SK-N-SH treated with all-trans-retinoic acid at 6 μM for 48 hours (cell line): ENCODE measurements around the gene LRFN2.

Experiments used
- ATAC-seq: fragments of 200-7000 bp; cut with Tn5 transposase; 3 replicates; pipeline ENCODE4 v1.9.1; 2020; ENCODE audit warnings: mild to moderate bottlenecking, moderate library complexity
- ARNTL ChIP-seq: fragments of 450-650 bp; formaldehyde crosslinking; IDR thresholded peaks from 2 replicates; pipeline ENCODE4 v1.5.0; 2020; ENCODE audit warnings: low read depth, mild to moderate bottlenecking, moderate library complexity, borderline replicate concordance
- BACH2 ChIP-seq: fragments of 250-450 bp; sonication (Bioruptor Pico); IDR thresholded peaks from 2 replicates; pipeline ENCODE4 v1.9.0; 2021; ENCODE audit warnings: mild to moderate bottlenecking, borderline replicate concordance
- CREB5 ChIP-seq: fragments of 250-450 bp; sonication (Bioruptor Pico); IDR thresholded peaks from 2 replicates; pipeline ENCODE4 v1.5.1; 2020; ENCODE audit warnings: low read depth, mild to moderate bottlenecking, moderate library complexity
- CSDC2 ChIP-seq: fragments of 250-450 bp; sonication (Bioruptor Pico); IDR thresholded peaks from 2 replicates; pipeline ENCODE4 v1.5.0; 2020; ENCODE audit warnings: mild to moderate bottlenecking, moderate library complexity
- ESRRG ChIP-seq: fragments of 250-450 bp; sonication (Bioruptor Pico); IDR thresholded peaks from 2 replicates; pipeline ENCODE4 v1.6.1; 2021; ENCODE audit warnings: mild to moderate bottlenecking
- GLIS3 ChIP-seq: fragments of 250-450 bp; sonication (Bioruptor Pico); IDR thresholded peaks from 2 replicates; pipeline ENCODE4 v1.5.0; 2020; ENCODE audit warnings: mild to moderate bottlenecking, moderate library complexity
- ISL1 ChIP-seq: fragments of 250-450 bp; sonication (Bioruptor Pico); IDR thresholded peaks from 2 replicates; pipeline ENCODE4 v2.1.2; 2022; ENCODE audit warnings: mild to moderate bottlenecking, moderate library complexity
- OSR1 ChIP-seq: fragments of 250-450 bp; sonication (Bioruptor Pico); IDR thresholded peaks from 2 replicates; pipeline ENCODE4 v1.8.0; 2022; ENCODE audit warnings: moderate library complexity, mild to moderate bottlenecking, inconsistent platforms
- PPARA ChIP-seq: fragments of 250-450 bp; sonication (Bioruptor Pico); IDR thresholded peaks from 2 replicates; pipeline ENCODE4 v1.5.0; 2020; ENCODE audit warnings: mild to moderate bottlenecking, borderline replicate concordance
- RARB ChIP-seq: fragments of 250-450 bp; sonication (Bioruptor Pico); IDR thresholded peaks from 2 replicates; pipeline ENCODE4 v1.8.0; 2021; ENCODE audit warnings: mild to moderate bottlenecking, moderate library complexity
- SNAI2 ChIP-seq: fragments of 250-450 bp; sonication (Bioruptor Pico); IDR thresholded peaks from 2 replicates; pipeline ENCODE4 v1.5.0; 2020; ENCODE audit warnings: mild to moderate bottlenecking, moderate library complexity
- TCF4 ChIP-seq: fragments of 250-450 bp; sonication (Bioruptor Pico); IDR thresholded peaks from 2 replicates; pipeline ENCODE4 v1.8.0; 2021; ENCODE audit warnings: mild to moderate bottlenecking, moderate library complexity, borderline replicate concordance
- TOX ChIP-seq: fragments of 250-450 bp; sonication (Bioruptor Pico); IDR thresholded peaks from 2 replicates; pipeline ENCODE4 v1.8.0; 2021; ENCODE audit warnings: mild to moderate bottlenecking, moderate library complexity, borderline replicate concordance
- ZC3H10 ChIP-seq: fragments of 250-450 bp; sonication (Bioruptor Pico); IDR thresholded peaks from 2 replicates; pipeline ENCODE4 v1.5.1; 2021; ENCODE audit warnings: mild to moderate bottlenecking, moderate library complexity
- ZFP3 ChIP-seq: fragments of 250-450 bp; sonication (Bioruptor Pico); IDR thresholded peaks from 2 replicates; pipeline ENCODE4 v1.5.0; 2020; ENCODE audit warnings: mild to moderate bottlenecking, moderate library complexity
- ZFP30 ChIP-seq: fragments of 450-650 bp; formaldehyde crosslinking; IDR thresholded peaks from 2 replicates; pipeline ENCODE4 v1.5.0; 2022; ENCODE audit warnings: mild to moderate bottlenecking, moderate library complexity
- ZNF565 ChIP-seq: fragments of 450-650 bp; formaldehyde crosslinking; conservative IDR thresholded peaks from 2 replicates; pipeline ENCODE4 v1.5.0; 2020; ENCODE audit warnings: low read depth, mild to moderate bottlenecking, moderate library complexity
- ZNF70 ChIP-seq: fragments of 450-650 bp; formaldehyde crosslinking; IDR thresholded peaks from 2 replicates; pipeline ENCODE4 v1.5.0; 2020; ENCODE audit warnings: mild to moderate bottlenecking, moderate library complexity
- ZNF8 ChIP-seq: fragments of 450-650 bp; formaldehyde crosslinking; IDR thresholded peaks from 2 replicates; pipeline ENCODE4 v1.5.0; 2020; ENCODE audit warnings: mild to moderate bottlenecking, moderate library complexity
- TF ChIP-seq, protein P1 (sequence below): fragments of 250-450 bp; sonication (Bioruptor Pico); IDR thresholded peaks from 2 replicates; pipeline ENCODE4 v1.5.0; 2020; ENCODE audit warnings: mild to moderate bottlenecking, moderate library complexity
- TF ChIP-seq, protein P2 (sequence below): fragments of 250-450 bp; sonication (Bioruptor Pico); IDR thresholded peaks from 2 replicates; pipeline ENCODE4 v1.8.0; 2021; ENCODE audit warnings: low read depth, mild to moderate bottlenecking, moderate library complexity, borderline replicate concordance
- TF ChIP-seq, protein P3 (sequence below): fragments of 250-450 bp; sonication (Bioruptor Pico); IDR thresholded peaks from 2 replicates; pipeline ENCODE4 v1.8.0; 2020; ENCODE audit warnings: mild to moderate bottlenecking, moderate library complexity, borderline replicate concordance

LRFN2 gene

DNA sequence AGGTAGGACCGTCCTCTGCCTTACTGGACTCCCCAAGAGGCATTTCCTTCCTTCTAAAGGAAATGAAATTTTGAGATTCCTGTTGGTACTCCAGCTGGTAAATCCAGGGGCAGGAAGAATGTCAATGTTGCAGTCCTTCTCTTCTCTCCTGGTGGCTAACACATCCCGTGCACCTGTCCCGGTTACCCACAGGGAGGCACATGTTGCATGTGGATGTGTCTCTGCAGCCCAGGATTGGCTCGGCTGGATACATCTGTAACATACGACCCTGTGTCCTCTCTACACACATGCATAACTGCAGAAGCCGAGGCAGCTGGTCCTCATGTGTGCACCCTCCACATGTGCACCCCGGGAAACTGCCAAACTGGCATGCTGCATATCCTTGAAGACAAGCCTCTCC is 1.3 kb upstream of the LRFN2 start:
- TF ChIP-seq RARB (CRISPR knock-in tag), result no peak
- TF ChIP-seq, all 23 proteins: peak for 0
- ATAC-seq, result no peak

DNA sequence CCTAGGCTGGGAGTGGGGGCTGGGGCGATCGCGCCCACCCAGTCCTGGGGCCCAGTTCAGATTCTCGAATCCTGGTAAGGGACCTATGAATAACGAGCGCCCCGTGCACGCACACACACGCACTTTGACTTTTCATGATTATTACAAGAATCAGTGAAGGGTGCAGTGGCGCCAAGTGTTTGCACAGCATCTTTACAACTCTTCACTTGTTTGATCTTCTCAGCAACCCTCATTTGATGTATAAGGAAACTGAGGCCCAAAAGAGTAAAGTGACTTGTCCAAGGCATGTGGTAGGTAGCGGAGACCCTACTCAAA is 863 bp upstream of the LRFN2 start:
- no peak for ATAC-seq
- no peak for TF ChIP-seq ZFP3 (CRISPR knock-in tag)
- no peak for TF ChIP-seq CREB5 (CRISPR knock-in tag)
- no peak for TF ChIP-seq OSR1
- TF ChIP-seq, protein P1, sequence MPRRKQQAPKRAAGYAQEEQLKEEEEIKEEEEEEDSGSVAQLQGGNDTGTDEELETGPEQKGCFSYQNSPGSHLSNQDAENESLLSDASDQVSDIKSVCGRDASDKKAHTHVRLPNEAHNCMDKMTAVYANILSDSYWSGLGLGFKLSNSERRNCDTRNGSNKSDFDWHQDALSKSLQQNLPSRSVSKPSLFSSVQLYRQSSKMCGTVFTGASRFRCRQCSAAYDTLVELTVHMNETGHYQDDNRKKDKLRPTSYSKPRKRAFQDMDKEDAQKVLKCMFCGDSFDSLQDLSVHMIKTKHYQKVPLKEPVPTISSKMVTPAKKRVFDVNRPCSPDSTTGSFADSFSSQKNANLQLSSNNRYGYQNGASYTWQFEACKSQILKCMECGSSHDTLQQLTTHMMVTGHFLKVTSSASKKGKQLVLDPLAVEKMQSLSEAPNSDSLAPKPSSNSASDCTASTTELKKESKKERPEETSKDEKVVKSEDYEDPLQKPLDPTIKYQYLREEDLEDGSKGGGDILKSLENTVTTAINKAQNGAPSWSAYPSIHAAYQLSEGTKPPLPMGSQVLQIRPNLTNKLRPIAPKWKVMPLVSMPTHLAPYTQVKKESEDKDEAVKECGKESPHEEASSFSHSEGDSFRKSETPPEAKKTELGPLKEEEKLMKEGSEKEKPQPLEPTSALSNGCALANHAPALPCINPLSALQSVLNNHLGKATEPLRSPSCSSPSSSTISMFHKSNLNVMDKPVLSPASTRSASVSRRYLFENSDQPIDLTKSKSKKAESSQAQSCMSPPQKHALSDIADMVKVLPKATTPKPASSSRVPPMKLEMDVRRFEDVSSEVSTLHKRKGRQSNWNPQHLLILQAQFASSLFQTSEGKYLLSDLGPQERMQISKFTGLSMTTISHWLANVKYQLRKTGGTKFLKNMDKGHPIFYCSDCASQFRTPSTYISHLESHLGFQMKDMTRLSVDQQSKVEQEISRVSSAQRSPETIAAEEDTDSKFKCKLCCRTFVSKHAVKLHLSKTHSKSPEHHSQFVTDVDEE, result no peak
- no peak for TF ChIP-seq ZC3H10 (CRISPR knock-in tag)
- no peak for TF ChIP-seq ZNF70 (CRISPR knock-in tag)
- TF ChIP-seq SNAI2 (CRISPR knock-in tag), result no peak
- TF ChIP-seq, protein P2, sequence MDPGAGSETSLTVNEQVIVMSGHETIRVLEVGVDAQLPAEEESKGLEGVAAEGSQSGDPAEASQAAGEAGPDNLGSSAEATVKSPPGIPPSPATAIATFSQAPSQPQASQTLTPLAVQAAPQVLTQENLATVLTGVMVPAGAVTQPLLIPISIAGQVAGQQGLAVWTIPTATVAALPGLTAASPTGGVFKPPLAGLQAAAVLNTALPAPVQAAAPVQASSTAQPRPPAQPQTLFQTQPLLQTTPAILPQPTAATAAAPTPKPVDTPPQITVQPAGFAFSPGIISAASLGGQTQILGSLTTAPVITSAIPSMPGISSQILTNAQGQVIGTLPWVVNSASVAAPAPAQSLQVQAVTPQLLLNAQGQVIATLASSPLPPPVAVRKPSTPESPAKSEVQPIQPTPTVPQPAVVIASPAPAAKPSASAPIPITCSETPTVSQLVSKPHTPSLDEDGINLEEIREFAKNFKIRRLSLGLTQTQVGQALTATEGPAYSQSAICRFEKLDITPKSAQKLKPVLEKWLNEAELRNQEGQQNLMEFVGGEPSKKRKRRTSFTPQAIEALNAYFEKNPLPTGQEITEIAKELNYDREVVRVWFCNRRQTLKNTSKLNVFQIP (CRISPR knock-in tag), result no peak
- no peak for TF ChIP-seq ARNTL (CRISPR knock-in tag)
- no peak for TF ChIP-seq ISL1 (CRISPR knock-in tag)
- no peak for TF ChIP-seq RARB (CRISPR knock-in tag)
- no peak for TF ChIP-seq PPARA (CRISPR knock-in tag)
- TF ChIP-seq ESRRG, result no peak

DNA sequence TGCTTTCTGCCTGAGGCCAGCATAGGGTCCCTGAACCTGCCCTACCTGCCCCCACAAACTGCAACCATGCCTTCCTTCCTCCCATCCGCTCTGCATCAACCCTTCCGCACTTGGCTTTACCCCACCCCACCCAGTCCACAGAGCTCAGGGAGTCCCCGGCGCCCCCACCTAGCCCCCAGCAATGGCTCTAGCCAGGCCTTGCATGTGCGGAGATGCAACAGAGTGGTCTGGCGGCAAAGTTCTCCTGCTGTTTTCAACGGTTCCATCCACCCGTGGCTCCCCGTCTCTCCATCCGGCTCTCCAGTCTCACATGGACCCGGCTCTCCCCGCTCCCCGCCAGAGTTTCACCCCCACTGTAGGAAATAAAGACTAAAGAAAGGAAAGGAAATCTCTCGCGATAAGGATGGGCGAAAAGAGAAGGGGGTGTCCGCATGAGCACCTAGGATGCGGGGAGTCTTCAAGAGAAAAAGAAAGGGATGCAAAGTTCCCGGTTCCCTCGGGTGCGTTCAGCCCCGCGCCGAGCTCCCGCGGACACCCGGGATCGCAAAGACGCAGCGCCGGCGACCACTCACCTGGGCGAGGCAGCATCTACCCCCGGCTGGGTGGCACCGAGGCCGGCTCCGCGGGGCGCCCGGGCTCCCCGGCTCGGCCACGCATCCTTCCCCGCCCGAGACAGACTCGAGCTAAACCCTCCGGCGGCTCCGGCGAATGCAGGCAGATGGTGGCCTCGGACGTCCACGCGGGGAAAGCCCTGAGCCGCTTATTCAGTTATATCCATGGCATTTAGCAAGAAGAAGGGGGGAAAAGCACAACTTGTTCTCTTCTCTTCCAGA is 579 bp downstream of the LRFN2 start:
- TF ChIP-seq ZC3H10 (CRISPR knock-in tag), result no peak
- TF ChIP-seq TCF4 (CRISPR knock-in tag), result no peak
- no peak for TF ChIP-seq CSDC2 (CRISPR knock-in tag)
- no peak for TF ChIP-seq ZNF8 (CRISPR knock-in tag)
- TF ChIP-seq ARNTL (CRISPR knock-in tag), result no peak
- TF ChIP-seq RARB (CRISPR knock-in tag), result no peak
- TF ChIP-seq BACH2 (CRISPR knock-in tag), result no peak
- ATAC-seq, result peak; percentile 22; the same call in 2 of the 3 replicates

DNA sequence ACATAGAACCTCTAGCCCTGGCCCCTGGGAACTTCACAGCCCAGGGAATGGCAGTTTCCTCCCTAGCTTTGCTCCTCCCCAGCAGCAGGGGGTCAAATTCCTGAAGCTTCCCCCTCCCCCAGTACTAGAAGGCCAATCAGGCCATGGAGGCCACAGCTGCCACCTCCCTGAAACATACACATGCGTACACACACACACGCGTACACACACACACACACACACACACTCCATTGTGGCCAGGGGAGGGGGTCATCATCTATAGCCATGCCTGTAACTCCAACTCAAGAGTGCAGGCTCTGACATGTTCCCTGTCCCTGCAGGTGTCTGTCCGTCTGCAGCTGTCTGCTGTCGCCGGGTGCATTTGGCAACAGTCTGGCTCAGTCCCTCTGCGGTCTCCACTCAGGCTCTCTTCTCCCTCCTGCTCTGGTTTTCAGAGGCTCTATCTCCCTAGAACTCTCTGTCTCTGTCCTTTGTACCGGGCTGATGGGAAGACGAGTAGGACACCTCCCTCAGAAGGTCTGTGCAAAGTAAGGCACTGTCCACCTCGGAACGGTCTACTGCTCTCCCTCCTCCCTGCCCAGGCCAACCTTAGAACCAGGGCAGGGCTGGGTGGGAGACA is 1.4 kb downstream of the LRFN2 start:
- ATAC-seq, result no peak; the same call in 2 of the 3 replicates
- TF ChIP-seq ZFP30 (CRISPR knock-in tag) (no peak), ISL1 (CRISPR knock-in tag) (no peak), RARB (CRISPR knock-in tag) (no peak), CSDC2 (CRISPR knock-in tag) (no peak), BACH2 (CRISPR knock-in tag) (no peak), SNAI2 (CRISPR knock-in tag) (no peak), OSR1 (no peak), ARNTL (CRISPR knock-in tag) (no peak), ZNF565 (CRISPR knock-in tag) (no peak)

- TF ChIP-seq ZFP30 (CRISPR knock-in tag) (no peak), ISL1 (CRISPR knock-in tag) (no peak), SNAI2 (CRISPR knock-in tag) (no peak), TCF4 (CRISPR knock-in tag) (no peak), ZNF8 (CRISPR knock-in tag) (no peak), ZNF565 (CRISPR knock-in tag) (no peak), GLIS3 (CRISPR knock-in tag) (no peak), TOX (CRISPR knock-in tag) (no peak)
- TF ChIP-seq, protein P2 (CRISPR knock-in tag), result no peak
- TF ChIP-seq, protein P3, sequence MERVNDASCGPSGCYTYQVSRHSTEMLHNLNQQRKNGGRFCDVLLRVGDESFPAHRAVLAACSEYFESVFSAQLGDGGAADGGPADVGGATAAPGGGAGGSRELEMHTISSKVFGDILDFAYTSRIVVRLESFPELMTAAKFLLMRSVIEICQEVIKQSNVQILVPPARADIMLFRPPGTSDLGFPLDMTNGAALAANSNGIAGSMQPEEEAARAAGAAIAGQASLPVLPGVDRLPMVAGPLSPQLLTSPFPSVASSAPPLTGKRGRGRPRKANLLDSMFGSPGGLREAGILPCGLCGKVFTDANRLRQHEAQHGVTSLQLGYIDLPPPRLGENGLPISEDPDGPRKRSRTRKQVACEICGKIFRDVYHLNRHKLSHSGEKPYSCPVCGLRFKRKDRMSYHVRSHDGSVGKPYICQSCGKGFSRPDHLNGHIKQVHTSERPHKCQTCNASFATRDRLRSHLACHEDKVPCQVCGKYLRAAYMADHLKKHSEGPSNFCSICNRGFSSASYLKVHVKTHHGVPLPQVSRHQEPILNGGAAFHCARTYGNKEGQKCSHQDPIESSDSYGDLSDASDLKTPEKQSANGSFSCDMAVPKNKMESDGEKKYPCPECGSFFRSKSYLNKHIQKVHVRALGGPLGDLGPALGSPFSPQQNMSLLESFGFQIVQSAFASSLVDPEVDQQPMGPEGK, result no peak
- ATAC-seq, result no peak
These were observed 1.9 kb downstream of the LRFN2 start for GRCh38 chr6:40585223-40585622.
